Neuronal stem cell (in vitro differentiated cells): ENCODE measurements around the gene QSOX1.
A peak's percentile ranks its signal among the peaks of the same experiment; 100 is the strongest.

Source experiments
- DNase-seq: peaks from one replicate; pipeline ENCODE4 v3.0.0-alpha.2; 2013; ENCODE audit warnings: low spot score
- H2AFZ ChIP-seq: one replicate; pipeline ENCODE4 v1.6.1; 2013; ENCODE audit warnings: mild to moderate bottlenecking, low read length, inconsistent platforms
- H2AK5ac ChIP-seq: 2 replicates; pipeline ENCODE4 v1.6.1; 2013; ENCODE audit warnings: low read depth, mild to moderate bottlenecking, inconsistent platforms, low read length, moderate library complexity, mixed read lengths
- H2BK120ac ChIP-seq: 2 replicates; pipeline ENCODE4 v1.6.1; 2013; ENCODE audit warnings: low read depth, mild to moderate bottlenecking, inconsistent platforms, low read length, moderate library complexity, mixed read lengths
- H2BK12ac ChIP-seq: one replicate; pipeline ENCODE4 v1.6.1; 2013; ENCODE audit warnings: low read length, inconsistent platforms
- H2BK15ac ChIP-seq: 2 replicates; pipeline ENCODE4 v1.6.1; 2013; ENCODE audit warnings: mild to moderate bottlenecking, low read length, inconsistent platforms, mixed read lengths
- H2BK5ac ChIP-seq: one replicate; pipeline ENCODE4 v1.6.1; 2013; ENCODE audit warnings: inconsistent platforms, mild to moderate bottlenecking, low read length, moderate library complexity
- H3K14ac ChIP-seq: one replicate; pipeline ENCODE4 v1.6.1; 2013; ENCODE audit warnings: low read length, inconsistent platforms
- H3K18ac ChIP-seq: 2 replicates; pipeline ENCODE4 v1.6.1; 2013; ENCODE audit warnings: low read length, inconsistent platforms
- H3K23ac ChIP-seq: 2 replicates; pipeline ENCODE4 v1.6.1; 2013; ENCODE audit warnings: low read depth, mild to moderate bottlenecking, mixed read lengths, low read length, inconsistent platforms; ENCODE audit not compliant: poor library complexity
- H3K27ac ChIP-seq: replicated peaks from 3 replicates; pipeline ENCODE4 v1.5.1; 2013; ENCODE audit warnings: low read length, inconsistent platforms
- H3K27me3 ChIP-seq, 3 experiments: 2 replicates each; pipeline ENCODE4 v1.6.1; 2013; ENCODE audit warnings: low read length in 3 of 3, mild to moderate bottlenecking in 2 of 3, inconsistent platforms in 1 of 3, low read depth in 1 of 3, mixed read lengths in 1 of 3, moderate library complexity in 1 of 3; ENCODE audit not compliant: control insufficient read depth in 3 of 3, insufficient read depth in 3 of 3
- H3K36me3 ChIP-seq, 2 donors: replicated peaks in 1 of 2; 2 replicates each; pipeline ENCODE4 v1.6.1; 2013; ENCODE audit warnings: low read length in 2 of 2; ENCODE audit not compliant: control insufficient read depth in 2 of 2, insufficient read depth in 2 of 2
- H3K4ac ChIP-seq: 2 replicates; pipeline ENCODE4 v1.6.1; 2013; ENCODE audit warnings: inconsistent platforms, mild to moderate bottlenecking, low read length, moderate library complexity
- H3K4me1 ChIP-seq, 2 donors: 1 replicate in 1 of 2; 2 replicates in 1 of 2; pipeline ENCODE4 v1.6.1; 2013; ENCODE audit warnings: low read length in 2 of 2, low read depth in 1 of 2; ENCODE audit not compliant: control insufficient read depth in 2 of 2, insufficient read depth in 1 of 2
- H3K4me2 ChIP-seq: one replicate; pipeline ENCODE4 v1.6.1; 2013; ENCODE audit warnings: mild to moderate bottlenecking, low read length, inconsistent platforms; ENCODE audit not compliant: insufficient read depth, poor library complexity, severe bottlenecking
- H3K4me3 ChIP-seq, 2 donors: 2 replicates each; pipeline ENCODE4 v1.5.1; 2013; ENCODE audit warnings: low read length in 2 of 2, mild to moderate bottlenecking in 2 of 2, inconsistent platforms in 1 of 2, moderate library complexity in 1 of 2
- H3K79me1 ChIP-seq: one replicate; pipeline ENCODE4 v1.6.1; 2013; ENCODE audit warnings: low read depth, mild to moderate bottlenecking, inconsistent platforms, low read length, moderate library complexity
- H3K9ac ChIP-seq: one replicate; pipeline ENCODE4 v1.6.1; 2013; ENCODE audit warnings: mild to moderate bottlenecking, low read depth, low read length, inconsistent platforms; ENCODE audit not compliant: poor library complexity
- H3K9me3 ChIP-seq, 2 donors: replicated peaks in 1 of 2; 2 replicates each; pipeline versions ENCODE3 to v1.6.1; 2013; ENCODE audit warnings: low read length in 2 of 2, mild to moderate bottlenecking in 2 of 2, inconsistent platforms in 1 of 2, low read depth in 1 of 2, mixed read lengths in 1 of 2, moderate library complexity in 1 of 2; ENCODE audit not compliant: control insufficient read depth in 2 of 2, insufficient read depth in 1 of 2
- H4K8ac ChIP-seq: one replicate; pipeline ENCODE4 v1.6.1; 2013; ENCODE audit warnings: low read depth, mild to moderate bottlenecking, inconsistent platforms, low read length, moderate library complexity
- H4K91ac ChIP-seq: one replicate; pipeline ENCODE4 v1.6.1; 2013; ENCODE audit warnings: low read length, low read depth, mild to moderate bottlenecking, inconsistent platforms; ENCODE audit not compliant: poor library complexity
- WGBS, 2 donors: extraction: QIAGEN DNeasy Blood & Tissue Kit; methylation state at CpG; one replicate each; pipeline ENCODE4 v1.1.7; 2013; ENCODE audit warnings: missing lambda C conversion rate in 2 of 2, mixed read lengths in 1 of 2; ENCODE audit not compliant: insufficient read length in 2 of 2, insufficient replicate concordance in 1 of 2; ENCODE audit errors: extremely low coverage in 2 of 2; 5-methylcytosine and 5-hydroxymethylcytosine counted together

QSOX1 gene

GRCh38 chr1:180210008-180210620, 55.4 kb downstream of the QSOX1 start:
- H4K8ac ChIP-seq: no peak overlapping the region
- no CpG with 5 or more reads among the region's 4 CpGs for WGBS, 2 donors
- no peak overlapping the region for H2BK120ac ChIP-seq
- no peaks in the 10 kb centered on the region for H3K79me1 ChIP-seq
- no peak overlapping the region for H3K4me3 ChIP-seq
- no peak overlapping the region for H3K4me2 ChIP-seq
- no peak overlapping the region for H3K18ac ChIP-seq
- no peak overlapping the region for H3K14ac ChIP-seq
- H3K27me3 ChIP-seq: peaks cover 0 to 30% (median 0%) of the 10 kb centered on the region in 3 experiments
- no peak overlapping the region for H2BK5ac ChIP-seq
- no peak overlapping the region for H2BK15ac ChIP-seq
- H3K9me3 ChIP-seq: no peaks in the 10 kb centered on the region
- H3K4me1 ChIP-seq: peaks cover 2 to 3% of the 10 kb centered on the region in 2 donors
- H2AK5ac ChIP-seq: no peak overlapping the region
- no peaks in the 10 kb centered on the region for H3K36me3 ChIP-seq
- no peak overlapping the region for H3K23ac ChIP-seq
- no peak overlapping the region for H3K27ac ChIP-seq
- H3K4ac ChIP-seq: no peak overlapping the region
- H4K91ac ChIP-seq: no peak overlapping the region
- H2AFZ ChIP-seq: peak overlapping the region; percentile 3
- no peak overlapping the region for H3K9ac ChIP-seq
- no peak for DNase-seq
- no peak overlapping the region for H2BK12ac ChIP-seq

GRCh38 chr1:180211156-180211859, 56.6 kb downstream of the QSOX1 start:
- Histone ChIP-seq H2BK5ac (peak overlapping the region; percentile 19), H2BK12ac (no peak overlapping the region), H4K91ac (no peak overlapping the region), H3K36me3 (no peaks in the 10 kb centered on the region), H4K8ac (peak overlapping the region; percentile 7), H3K14ac (no peak overlapping the region), H2AFZ (peak overlapping the region; percentile 37), H3K27ac (no peak overlapping the region), H3K4ac (no peak overlapping the region), H3K4me1 (peaks cover 2 to 3% of the 10 kb centered on the region in 2 donors), H3K4me2 (no peak overlapping the region), H3K9me3 (no peaks in the 10 kb centered on the region), H3K18ac (no peak overlapping the region), H3K4me3 (no peak overlapping the region), H3K79me1 (no peaks in the 10 kb centered on the region), H3K27me3 (peaks cover 0 to 31% (median 0%) of the 10 kb centered on the region in 3 experiments), H2BK15ac (peak overlapping the region; percentile 45), H3K9ac (no peak overlapping the region), H2AK5ac (peak overlapping the region; percentile 15), H2BK120ac (no peak overlapping the region), H3K23ac (no peak overlapping the region)
- no peak for DNase-seq
- WGBS, 2 donors: no CpG with 5 or more reads among the region's 12 CpGs

- Histone ChIP-seq H3K4me2 (no peak overlapping the region), H3K27ac (no peak overlapping the region), H3K4me3 (no peak overlapping the region), H4K91ac (no peak overlapping the region), H2BK15ac (peak overlapping the region; percentile 45), H3K4me1 (peaks cover 2 to 3% of the 10 kb centered on the region in 2 donors), H3K18ac (no peak overlapping the region), H3K36me3 (no peaks in the 10 kb centered on the region), H3K79me1 (no peaks in the 10 kb centered on the region), H2BK5ac (peak overlapping the region; percentile 19), H2BK12ac (no peak overlapping the region), H3K9ac (no peak overlapping the region), H3K4ac (no peak overlapping the region), H2AK5ac (peak overlapping the region; percentile 15), H3K27me3 (peaks cover 0 to 35% (median 0%) of the 10 kb centered on the region in 3 experiments), H3K23ac (no peak overlapping the region), H2BK120ac (no peak overlapping the region), H3K9me3 (no peaks in the 10 kb centered on the region), H2AFZ (peak overlapping the region; percentile 37), H4K8ac (peak overlapping the region; percentile 7), H3K14ac (no peak overlapping the region)
- no peak for DNase-seq
- no CpG with 5 or more reads among the region's 8 CpGs for WGBS, 2 donors
Observed at GRCh38 chr1:180211860-180212229, 57.2 kb downstream of the QSOX1 start.

- WGBS, 2 donors: no CpG with 5 or more reads among the region's 15 CpGs
- Histone ChIP-seq H3K4ac (no peak overlapping the region), H2BK120ac (no peak overlapping the region)
Observed at GRCh38 chr1:180213401-180214170, 58.9 kb downstream of the QSOX1 start.

More at GRCh38 chr1:180213401-180214170, 58.9 kb downstream of the QSOX1 start:
- Histone ChIP-seq H3K27me3 (peaks cover 0 to 26% (median 0%) of the 10 kb centered on the region in 3 experiments), H3K36me3 (no peaks in the 10 kb centered on the region), H3K23ac (no peak overlapping the region), H3K79me1 (no peaks in the 10 kb centered on the region), H3K9ac (no peak overlapping the region), H2BK5ac (no peak overlapping the region), H3K18ac (no peak overlapping the region), H3K4me3 (no peak overlapping the region), H3K4me2 (no peak overlapping the region), H4K8ac (no peak overlapping the region), H2BK12ac (no peak overlapping the region), H4K91ac (no peak overlapping the region), H3K4me1 (peaks cover 2 to 3% of the 10 kb centered on the region in 2 donors), H2AK5ac (no peak overlapping the region), H2AFZ (peak overlapping the region; percentile 56), H3K14ac (no peak overlapping the region), H3K27ac (no peak overlapping the region), H3K9me3 (no peaks in the 10 kb centered on the region), H2BK15ac (no peak overlapping the region)
- no peak for DNase-seq
